ENCODE results near the gene TCP1.
"Not testable (repeated sequence)": the region's sequence is repeated elsewhere in the genome, so short reads cannot be mapped to it uniquely, and the experiment has no call there.

The TCP1 gene

GRCh38 chr6:159801935-159802334 is 12.5 kb upstream of the TCP1 start:
- Histone ChIP-seq H3K27me3 (ENCODE audit: control insufficient read depth in 2 of 2, insufficient read depth in 2 of 2, low read length in 2 of 2) (no peaks in the 10 kb centered on the region), H3K27ac (ENCODE audit: low read depth in 2 of 2, low read length in 2 of 2) (no peak overlapping the region), H3K4me3 (ENCODE audit: low read length in 2 of 2) (no peak overlapping the region), H3K9ac (ENCODE audit: low read depth in 1 of 2, low read length in 2 of 2) (no peak overlapping the region), H3K36me3 (ENCODE audit: control insufficient read depth in 2 of 2, insufficient read depth in 2 of 2, low read length in 2 of 2) (peaks cover 16 to 25% of the 10 kb centered on the region in 2 donors), H3K9me3 (ENCODE audit: control insufficient read depth in 2 of 2, low read length in 2 of 2) (no peaks in the 10 kb centered on the region), H3K4me1 (ENCODE audit: control insufficient read depth in 2 of 2, insufficient read depth in 2 of 2, low read length in 2 of 2) (peaks cover 2 to 4% of the 10 kb centered on the region in 2 donors)

- H3K4me1 ChIP-seq (ENCODE audit: control insufficient read depth in 2 of 2, insufficient read depth in 2 of 2, low read length in 2 of 2): peaks cover 2 to 3% of the 10 kb centered on the region in 2 donors
- H3K9me3 ChIP-seq (ENCODE audit: control insufficient read depth in 2 of 2, low read length in 2 of 2): no peaks in the 10 kb centered on the region
- peaks cover 19 to 35% of the 10 kb centered on the region in 2 donors for H3K36me3 ChIP-seq (ENCODE audit: control insufficient read depth in 2 of 2, insufficient read depth in 2 of 2, low read length in 2 of 2)
- H3K9ac ChIP-seq (ENCODE audit: low read depth in 1 of 2, low read length in 2 of 2): no peak within 1 kb of the TSS
- no peaks in the 10 kb centered on the region for H3K27me3 ChIP-seq (ENCODE audit: control insufficient read depth in 2 of 2, insufficient read depth in 2 of 2, low read length in 2 of 2)
- H3K4me3 ChIP-seq (ENCODE audit: low read length in 2 of 2): no peak within 1 kb of the TSS
- H3K27ac ChIP-seq (ENCODE audit: low read depth in 2 of 2, low read length in 2 of 2): no peak within 1 kb of the TSS
These were observed 10.9 kb upstream of the TCP1 start, which contains the start of gene PNLDC1 for GRCh38 chr6:159800141-159800865. Gene PNLDC1, plus strand, starts transcription at chr6:159800276. Its CDS starts 32 bp downstream, at chr6:159800308.

- Histone ChIP-seq H3K9me3 (ENCODE audit: control insufficient read depth in 2 of 2, low read length in 2 of 2) (no peaks in the 10 kb centered on the region), H3K9ac (ENCODE audit: low read depth in 1 of 2, low read length in 2 of 2) (no peak overlapping the region), H3K27me3 (ENCODE audit: control insufficient read depth in 2 of 2, insufficient read depth in 2 of 2, low read length in 2 of 2) (no peaks in the 10 kb centered on the region), H3K4me3 (ENCODE audit: low read length in 2 of 2) (no peak overlapping the region), H3K27ac (ENCODE audit: low read depth in 2 of 2, low read length in 2 of 2) (no peak overlapping the region), H3K36me3 (ENCODE audit: control insufficient read depth in 2 of 2, insufficient read depth in 2 of 2, low read length in 2 of 2) (peaks cover 25 to 40% of the 10 kb centered on the region in 2 donors), H3K4me1 (ENCODE audit: control insufficient read depth in 2 of 2, insufficient read depth in 2 of 2, low read length in 2 of 2) (peaks cover 1 to 2% of the 10 kb centered on the region in 2 donors)
These were observed 8.2 kb upstream of the TCP1 start for GRCh38 chr6:159797554-159797953.

- H3K36me3 ChIP-seq (ENCODE audit: control insufficient read depth in 2 of 2, insufficient read depth in 2 of 2, low read length in 2 of 2): peaks cover 26 to 42% of the 10 kb centered on the region in 2 donors
- H3K4me3 ChIP-seq (ENCODE audit: low read length in 2 of 2): not testable (repeated sequence)
These were observed 5.6 kb upstream of the TCP1 start for GRCh38 chr6:159794976-159795375.

GRCh38 chr6:159790956-159791598 is 1.7 kb upstream of the TCP1 start:
- Histone ChIP-seq H3K27me3 (ENCODE audit: control insufficient read depth in 2 of 2, insufficient read depth in 2 of 2, low read length in 2 of 2) (no peaks in the 10 kb centered on the region), H3K9me3 (ENCODE audit: control insufficient read depth in 2 of 2, low read length in 2 of 2) (no peaks in the 10 kb centered on the region), H3K4me1 (ENCODE audit: control insufficient read depth in 2 of 2, insufficient read depth in 2 of 2, low read length in 2 of 2) (peaks cover 20 to 21% of the 10 kb centered on the region in 2 donors), H3K9ac (ENCODE audit: low read depth in 1 of 2, low read length in 2 of 2) (peak overlapping the region; percentile 95 to 99), H3K4me3 (ENCODE audit: low read length in 2 of 2) (peak overlapping the region; percentile 90 to 95), H3K36me3 (ENCODE audit: control insufficient read depth in 2 of 2, insufficient read depth in 2 of 2, low read length in 2 of 2) (peaks cover 9 to 24% of the 10 kb centered on the region in 2 donors), H3K27ac (ENCODE audit: low read depth in 2 of 2, low read length in 2 of 2) (peak overlapping the region; percentile 99)

More at GRCh38 chr6:159794976-159795375, 5.6 kb upstream of the TCP1 start:
- not testable (repeated sequence) for H3K27me3 ChIP-seq (ENCODE audit: control insufficient read depth in 2 of 2, insufficient read depth in 2 of 2, low read length in 2 of 2); H3K9ac ChIP-seq (ENCODE audit: low read depth in 1 of 2, low read length in 2 of 2); H3K27ac ChIP-seq (ENCODE audit: low read depth in 2 of 2, low read length in 2 of 2); H3K9me3 ChIP-seq (ENCODE audit: control insufficient read depth in 2 of 2, low read length in 2 of 2)
- peaks cover 9 to 14% of the 10 kb centered on the region in 2 donors for H3K4me1 ChIP-seq (ENCODE audit: control insufficient read depth in 2 of 2, insufficient read depth in 2 of 2, low read length in 2 of 2)

- Histone ChIP-seq H3K27ac (ENCODE audit: low read depth in 2 of 2, low read length in 2 of 2) (peak within 1 kb of the TSS; percentile 99), H3K36me3 (ENCODE audit: control insufficient read depth in 2 of 2, insufficient read depth in 2 of 2, low read length in 2 of 2) (peaks cover 14 to 27% of the 10 kb centered on the region in 2 donors), H3K4me3 (ENCODE audit: low read length in 2 of 2) (peak within 1 kb of the TSS; percentile 90 to 95), H3K9me3 (ENCODE audit: control insufficient read depth in 2 of 2, low read length in 2 of 2) (no peaks in the 10 kb centered on the region), H3K9ac (ENCODE audit: low read depth in 1 of 2, low read length in 2 of 2) (peak within 1 kb of the TSS; percentile 95 to 99), H3K4me1 (ENCODE audit: control insufficient read depth in 2 of 2, insufficient read depth in 2 of 2, low read length in 2 of 2) (peaks cover 20 to 21% of the 10 kb centered on the region in 2 donors), H3K27me3 (ENCODE audit: control insufficient read depth in 2 of 2, insufficient read depth in 2 of 2, low read length in 2 of 2) (no peaks in the 10 kb centered on the region)
These were observed 950 bp upstream of the TCP1 start, which contains the start of gene MRPL18 for GRCh38 chr6:159790149-159790955. Gene MRPL18, plus strand, starts transcription at chr6:159790467. Its CDS starts 121 bp downstream, at chr6:159790588.

- Histone ChIP-seq H3K27ac (ENCODE audit: low read depth in 2 of 2, low read length in 2 of 2) (peak overlapping the region; percentile 88 to 99), H3K4me3 (ENCODE audit: low read length in 2 of 2) (peak overlapping the region; percentile 90), H3K27me3 (ENCODE audit: control insufficient read depth in 2 of 2, insufficient read depth in 2 of 2, low read length in 2 of 2) (no peaks in the 10 kb centered on the region), H3K9ac (ENCODE audit: low read depth in 1 of 2, low read length in 2 of 2) (peak overlapping the region; percentile 91 to 97), H3K36me3 (ENCODE audit: control insufficient read depth in 2 of 2, insufficient read depth in 2 of 2, low read length in 2 of 2) (peaks cover 25 to 36% of the 10 kb centered on the region in 2 donors), H3K4me1 (ENCODE audit: control insufficient read depth in 2 of 2, insufficient read depth in 2 of 2, low read length in 2 of 2) (peaks cover 20 to 21% of the 10 kb centered on the region in 2 donors), H3K9me3 (ENCODE audit: control insufficient read depth in 2 of 2, low read length in 2 of 2) (no peaks in the 10 kb centered on the region)
These were observed 537 bp downstream of the TCP1 start for GRCh38 chr6:159788753-159789376.

GRCh38 chr6:159788276-159788675 is 1.1 kb downstream of the TCP1 start:
- peaks cover 20 to 21% of the 10 kb centered on the region in 2 donors for H3K4me1 ChIP-seq (ENCODE audit: control insufficient read depth in 2 of 2, insufficient read depth in 2 of 2, low read length in 2 of 2)
- H3K36me3 ChIP-seq (ENCODE audit: control insufficient read depth in 2 of 2, insufficient read depth in 2 of 2, low read length in 2 of 2): peaks cover 30 to 39% of the 10 kb centered on the region in 2 donors
- peak overlapping the region; percentile 90 for H3K4me3 ChIP-seq (ENCODE audit: low read length in 2 of 2)
- H3K9me3 ChIP-seq (ENCODE audit: control insufficient read depth in 2 of 2, low read length in 2 of 2): no peaks in the 10 kb centered on the region
- H3K27ac ChIP-seq (ENCODE audit: low read depth in 2 of 2, low read length in 2 of 2): peak overlapping the region in 1 of 2 donors; percentile 88
- peak overlapping the region; percentile 91 to 97 for H3K9ac ChIP-seq (ENCODE audit: low read depth in 1 of 2, low read length in 2 of 2)
- no peaks in the 10 kb centered on the region for H3K27me3 ChIP-seq (ENCODE audit: control insufficient read depth in 2 of 2, insufficient read depth in 2 of 2, low read length in 2 of 2)

GRCh38 chr6:159778542-159779103 is 10.8 kb downstream of the TCP1 start:
- no peaks in the 10 kb centered on the region for H3K9me3 ChIP-seq (ENCODE audit: control insufficient read depth in 2 of 2, low read length in 2 of 2)
- no peaks in the 10 kb centered on the region for H3K27me3 ChIP-seq (ENCODE audit: control insufficient read depth in 2 of 2, insufficient read depth in 2 of 2, low read length in 2 of 2)
- H3K9ac ChIP-seq (ENCODE audit: low read depth in 1 of 2, low read length in 2 of 2): no peak overlapping the region
- peaks cover 56 to 70% of the 10 kb centered on the region in 2 donors for H3K36me3 ChIP-seq (ENCODE audit: control insufficient read depth in 2 of 2, insufficient read depth in 2 of 2, low read length in 2 of 2)
- H3K27ac ChIP-seq (ENCODE audit: low read depth in 2 of 2, low read length in 2 of 2): peak overlapping the region in 1 of 2 donors; percentile 33
- H3K4me3 ChIP-seq (ENCODE audit: low read length in 2 of 2): no peak overlapping the region
- H3K4me1 ChIP-seq (ENCODE audit: control insufficient read depth in 2 of 2, insufficient read depth in 2 of 2, low read length in 2 of 2): peaks cover 11 to 16% of the 10 kb centered on the region in 2 donors

Data from mucosa of rectum (tissue), 2 donors.